Inferior parietal cortex (tissue), 1 donor: ENCODE measurements around the gene LIPT1.
"Not testable (repeated sequence)": the region's sequence is repeated elsewhere in the genome, so short reads cannot be mapped to it uniquely, and the experiment has no call there.

Experiments used
- DNase-seq: peaks from one replicate; pipeline ENCODE4 v3.0.0-alpha.2; 2016; ENCODE audit errors: extremely low spot score

LIPT1 gene

GRCh38 chr2:99154643-99155536 lies at the start of gene LIPT1, which contains the start of gene TSGA10:
LIPT1 (plus strand) TSS chr2:99154967; CDS start chr2:99161958, 6,991 bp downstream.
TSGA10 (minus strand) TSS chr2:99154942; CDS start chr2:99109439, 45,503 bp downstream.
- DNase-seq = peak; percentile 91

GRCh38 chr2:99106913-99107312 lies 47.9 kb upstream of the LIPT1 start:
- no peak for DNase-seq

GRCh38 chr2:99111236-99111635 lies 43.5 kb upstream of the LIPT1 start:
- DNase-seq = no peak

- no peak for DNase-seq
Measured at GRCh38 chr2:99111945-99112344, 42.8 kb upstream of the LIPT1 start.

GRCh38 chr2:99112617-99113016 lies 42.1 kb upstream of the LIPT1 start:
- no peak for DNase-seq

- no peak for DNase-seq
Measured at GRCh38 chr2:99127981-99128380, 26.8 kb upstream of the LIPT1 start.

GRCh38 chr2:99135044-99135556 lies 19.7 kb upstream of the LIPT1 start:
- not testable (repeated sequence) for DNase-seq

- DNase-seq = no peak
Measured at GRCh38 chr2:99139003-99139402, 15.8 kb upstream of the LIPT1 start.

GRCh38 chr2:99140056-99140859 lies 14.5 kb upstream of the LIPT1 start:
- DNase-seq = peak; percentile 42

GRCh38 chr2:99140860-99141109 lies 14.0 kb upstream of the LIPT1 start:
- no peak for DNase-seq

- DNase-seq = peak; percentile 85
Measured at GRCh38 chr2:99141110-99142108, 13.4 kb upstream of the LIPT1 start, which contains the start of gene C2orf15. C2orf15 (plus strand) TSS chr2:99141707; CDS start chr2:99150559, 8,852 bp downstream.

- no peak for DNase-seq
Measured at GRCh38 chr2:99150706-99151105, 4.1 kb upstream of the LIPT1 start.

- no peak for DNase-seq
Measured at GRCh38 chr2:99152199-99152895, 2.4 kb upstream of the LIPT1 start.

GRCh38 chr2:99153921-99154604 lies 704 bp upstream of the LIPT1 start:
- DNase-seq = peak; percentile 41

GRCh38 chr2:99156891-99157290 lies 2.1 kb downstream of the LIPT1 start:
- no peak for DNase-seq

- DNase-seq = no peak
Measured at GRCh38 chr2:99158599-99158998, 3.8 kb downstream of the LIPT1 start.

- DNase-seq = no peak
Measured at GRCh38 chr2:99159594-99159993, 4.8 kb downstream of the LIPT1 start.

- DNase-seq = no peak
Measured at GRCh38 chr2:99166218-99166617, 11.5 kb downstream of the LIPT1 start.

GRCh38 chr2:99169534-99169933 lies 14.8 kb downstream of the LIPT1 start:
- DNase-seq = no peak
